Measurements from ENCODE around the gene ZNF628.

- TF ChIP-seq CTCF (IDR thresholded peaks at IDR 0.05; ENCODE audit: low read length) (no peak), EZH2 (IDR thresholded peaks at IDR 0.05; ENCODE audit: borderline replicate concordance, low read length) (no peak)
Observed at GRCh38 chr19:55498246-55498840, 21.9 kb downstream of the ZNF628 start.
